Activated CD4-positive, CD25-positive, alpha-beta regulatory T cell treated with anti-CD3 and anti-CD28 coated beads, Interleukin-2, amount 50 U/mL, for 16 hours (primary cell): ENCODE measurements around the gene CKAP4.

Source experiments
- DNase-seq: peaks from one replicate; pipeline ENCODE4 v3.0.0-alpha.2; 2020; ENCODE audit warnings: low read depth, low spot score

The CKAP4 gene

GRCh38 chr12:106274575-106275121, 26.8 kb upstream of the CKAP4 start:
- DNase-seq = no peak

DNA sequence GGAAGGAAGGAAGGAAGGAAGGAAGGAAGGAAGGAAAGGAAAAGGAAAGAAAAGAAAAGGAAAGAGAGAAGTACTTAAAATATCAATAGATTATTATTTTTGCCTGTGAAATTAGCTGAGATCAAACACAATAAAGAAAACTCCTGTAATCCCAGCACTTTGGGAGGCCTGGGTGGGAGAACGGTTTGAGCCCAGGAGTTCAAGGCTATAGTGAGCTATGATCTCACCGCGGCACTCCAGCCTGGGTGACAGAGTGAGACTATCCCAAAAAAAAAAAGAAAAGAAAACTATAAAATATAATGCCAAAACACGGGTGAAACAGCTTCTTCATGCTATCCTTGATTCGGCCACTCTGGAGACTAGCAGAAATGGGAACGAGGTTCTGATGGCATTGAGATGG, 26.2 kb upstream of the CKAP4 start:
- DNase-seq = no peak

GRCh38 chr12:106273491-106273890, 25.7 kb upstream of the CKAP4 start:
- no peak for DNase-seq

DNA sequence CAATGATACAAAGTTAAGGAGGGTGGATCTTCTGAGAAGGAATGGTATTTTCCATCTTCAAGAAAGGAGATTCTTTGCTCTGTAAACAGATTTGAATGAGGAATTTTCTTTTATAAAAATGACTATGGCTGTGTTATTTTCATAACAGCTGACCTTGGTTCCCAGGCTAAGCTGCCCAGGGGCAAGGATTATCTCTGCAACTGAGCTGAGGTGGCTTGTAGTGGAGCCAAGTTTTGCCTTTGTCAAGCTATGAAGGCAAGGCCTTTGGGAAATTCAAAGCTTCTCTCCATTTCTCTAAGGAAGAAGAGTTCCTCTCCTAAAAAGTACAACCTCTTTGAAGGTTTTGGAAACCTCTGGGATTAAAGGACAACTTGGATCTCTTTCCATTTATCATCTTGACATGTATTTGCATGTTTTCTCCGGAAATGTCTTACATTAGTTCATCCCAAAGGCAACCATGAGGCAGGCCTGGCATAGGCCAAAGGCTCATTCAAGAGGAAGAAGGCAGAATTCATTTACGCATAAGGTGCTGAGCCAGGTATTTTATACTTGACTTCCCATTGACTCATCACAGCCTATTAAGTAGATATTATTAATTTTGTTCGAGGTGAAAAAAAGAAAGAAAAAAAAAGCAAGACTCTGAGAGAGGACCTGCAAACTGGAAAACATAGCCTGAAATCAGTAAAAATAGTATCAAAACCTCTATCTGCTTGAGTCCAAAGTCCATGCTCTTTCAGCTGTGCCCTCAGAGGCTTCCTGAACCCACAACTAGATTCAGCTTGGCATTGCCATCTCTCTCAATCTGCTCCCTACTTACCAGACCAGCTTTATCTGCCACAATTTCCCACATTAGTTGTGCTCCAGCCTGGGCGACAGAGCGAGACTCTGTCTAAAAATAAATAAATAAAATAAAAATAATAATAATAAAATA, 24.0 kb upstream of the CKAP4 start:
- DNase-seq = no peak

GRCh38 chr12:106269150-106269771, 21.4 kb upstream of the CKAP4 start:
- no peak for DNase-seq

DNA sequence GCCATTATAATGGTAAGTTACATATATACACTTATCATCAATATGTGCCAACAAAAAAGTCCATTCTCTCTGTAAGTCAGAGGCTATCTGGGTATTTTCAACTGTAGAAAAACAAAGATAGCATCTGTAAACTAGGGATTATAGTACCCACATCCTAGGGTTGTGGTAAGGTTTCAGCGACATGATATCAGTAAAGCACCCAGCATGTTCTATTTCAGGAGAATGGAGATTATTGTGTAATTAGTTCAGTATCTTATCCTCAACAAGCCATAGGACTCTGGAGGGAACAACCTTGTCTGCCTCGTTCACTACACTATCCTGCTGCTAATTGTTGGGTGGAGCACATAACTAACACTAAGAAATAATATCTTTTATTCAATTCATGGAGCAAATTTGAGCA, 19.7 kb upstream of the CKAP4 start:
- DNase-seq = no peak

DNA sequence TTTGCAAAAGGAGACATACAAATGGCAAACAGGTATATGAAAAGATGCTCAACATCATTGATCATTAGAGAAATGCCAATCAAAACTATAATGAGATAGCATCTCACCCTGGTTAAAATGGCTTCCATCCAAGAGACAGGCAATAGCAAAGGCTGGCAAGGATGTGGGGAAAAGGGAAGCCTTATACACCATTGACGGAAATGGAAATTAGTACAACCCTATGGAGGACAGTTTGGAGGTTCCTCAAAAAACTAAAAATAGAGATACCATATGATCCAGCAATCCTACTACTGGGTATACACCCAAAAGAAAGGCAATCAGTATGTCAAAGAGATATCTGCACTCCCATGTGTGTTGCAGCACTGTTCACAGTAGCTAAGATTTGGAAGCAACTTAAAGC, 17.3 kb upstream of the CKAP4 start:
- no peak for DNase-seq

- DNase-seq = no peak
These were observed 11.1 kb upstream of the CKAP4 start for GRCh38 chr12:106258935-106259334.

GRCh38 chr12:106258226-106258625, 10.4 kb upstream of the CKAP4 start:
- no peak for DNase-seq

DNA sequence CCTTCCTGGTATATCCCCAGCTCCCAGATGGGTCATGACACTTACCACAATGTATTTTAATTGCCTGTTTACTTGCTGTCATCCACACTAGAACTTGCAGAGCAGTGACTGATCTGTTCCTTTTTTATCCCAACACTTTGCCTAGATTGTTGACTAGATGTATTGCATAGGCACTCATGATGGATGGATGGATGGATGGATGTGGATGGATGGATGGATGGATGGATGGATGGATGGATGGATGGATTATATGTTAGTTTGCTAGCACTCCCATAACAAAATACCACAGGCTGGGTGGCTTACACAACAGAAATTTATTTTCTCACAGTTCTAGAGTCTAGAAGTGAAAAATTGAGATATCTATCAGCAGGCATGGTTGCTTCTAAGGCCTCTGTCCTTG, 8.7 kb upstream of the CKAP4 start:
- no peak for DNase-seq

GRCh38 chr12:106255952-106256351, 8.1 kb upstream of the CKAP4 start:
- no peak for DNase-seq

DNA sequence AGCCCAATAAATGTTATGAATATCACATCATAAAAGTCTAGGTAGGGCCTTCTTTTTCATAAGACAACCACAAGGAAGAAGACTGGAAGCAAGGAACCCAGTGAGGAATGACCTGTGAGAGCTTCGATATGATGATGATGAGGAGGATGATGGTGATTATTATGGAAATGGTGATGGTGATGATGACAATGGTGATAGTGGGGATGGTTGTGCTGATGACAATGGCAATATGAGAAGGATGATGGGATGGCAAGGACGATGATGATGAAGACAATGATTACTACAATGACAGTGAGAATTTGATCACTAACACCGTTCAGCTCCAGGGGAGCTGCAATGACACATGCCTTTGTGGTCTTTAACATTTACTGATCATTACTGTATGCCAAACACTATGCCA, 7.7 kb upstream of the CKAP4 start:
- no peak for DNase-seq

DNA sequence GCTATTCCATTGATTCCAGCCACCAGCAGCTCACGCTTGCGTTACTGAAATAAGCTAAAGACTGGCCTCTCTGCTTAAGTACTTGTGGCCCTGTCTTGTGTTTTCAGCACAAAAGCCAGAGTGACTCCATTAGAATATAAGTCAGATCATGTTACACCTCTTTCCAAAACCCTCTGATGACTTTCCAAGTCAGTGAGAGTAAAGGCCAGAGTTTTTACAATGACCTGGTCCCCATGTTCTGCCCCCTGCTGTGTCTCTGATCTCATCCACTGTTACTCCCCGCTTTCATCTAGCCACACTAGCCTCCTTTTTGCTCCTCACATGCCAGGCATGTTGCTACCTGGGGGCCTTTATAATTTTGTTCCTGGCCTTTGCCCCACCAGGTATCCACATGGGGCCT, 6.9 kb upstream of the CKAP4 start:
- DNase-seq = no peak

DNA sequence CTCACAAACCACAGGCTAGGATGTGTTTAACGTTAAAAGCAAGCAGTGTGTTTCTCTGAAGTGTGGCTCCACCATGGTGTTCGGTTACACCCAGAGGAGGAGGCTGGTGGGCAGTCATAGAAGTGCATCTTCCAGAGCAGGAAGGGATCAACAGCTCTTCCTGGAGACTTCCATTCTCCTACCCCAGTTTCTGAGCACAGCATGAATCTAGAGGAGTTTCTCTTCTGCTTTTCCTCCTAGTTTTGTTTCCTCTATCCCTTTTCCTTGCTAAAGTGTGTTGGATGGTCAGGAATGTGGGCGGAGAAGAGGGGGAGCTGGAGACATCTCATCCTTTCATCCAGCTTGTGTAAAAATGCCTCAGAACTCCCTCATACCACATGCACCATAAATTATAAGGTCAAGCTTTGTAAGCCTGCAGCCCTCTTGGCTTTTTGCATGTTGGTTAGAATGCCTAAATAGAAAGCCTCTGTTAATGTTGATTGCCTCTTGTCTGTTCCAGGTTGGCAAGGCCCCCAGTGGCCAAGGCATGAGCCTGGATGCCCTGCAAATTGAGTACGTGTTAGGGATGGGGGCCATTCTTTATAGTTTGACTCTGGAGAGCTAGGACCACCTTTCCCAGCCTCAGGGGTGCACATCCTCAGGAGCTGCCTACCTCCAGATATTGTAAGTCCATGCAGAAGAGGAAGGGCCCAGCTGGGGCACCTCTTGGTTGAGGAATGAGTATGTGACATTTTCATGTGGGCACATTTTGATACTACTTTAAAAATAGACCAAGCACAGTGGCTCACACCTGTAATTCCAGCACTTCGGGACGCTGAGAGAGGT, 4.0 kb upstream of the CKAP4 start:
- DNase-seq = no peak

DNA sequence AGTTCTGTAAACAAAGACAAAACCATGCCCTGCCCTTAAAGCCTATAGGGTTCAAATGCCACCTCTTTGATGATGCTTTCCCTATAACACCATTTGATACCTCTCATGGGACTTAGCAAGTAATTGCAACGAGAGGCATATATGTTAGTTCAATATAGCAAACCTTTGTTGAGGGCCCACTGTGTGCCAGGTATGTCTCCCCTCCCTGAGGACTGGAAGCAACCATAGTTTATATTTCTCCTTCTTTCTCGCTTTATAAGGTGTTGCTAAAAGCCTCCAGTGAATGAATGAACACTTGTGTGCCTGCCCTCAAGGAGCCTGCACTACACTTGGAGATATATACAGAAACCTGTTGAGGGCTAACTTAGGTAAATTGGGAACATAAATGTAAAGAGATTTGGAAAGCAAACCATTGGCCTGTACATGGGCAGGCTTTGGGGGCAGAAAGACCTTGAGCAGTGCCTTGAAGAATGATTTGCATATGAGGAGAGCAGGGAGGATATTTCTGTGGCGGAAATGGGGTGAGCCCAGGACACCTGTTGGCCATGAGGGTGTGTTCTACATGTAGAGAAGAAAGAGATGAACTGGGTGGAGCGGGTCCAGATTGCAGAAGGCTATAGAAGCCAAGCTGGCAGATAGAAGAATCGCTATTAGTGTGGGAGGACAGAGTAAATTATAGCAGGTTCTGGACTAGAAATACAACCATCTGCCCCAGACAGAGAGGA, 1.8 kb upstream of the CKAP4 start:
- no peak for DNase-seq

DNA sequence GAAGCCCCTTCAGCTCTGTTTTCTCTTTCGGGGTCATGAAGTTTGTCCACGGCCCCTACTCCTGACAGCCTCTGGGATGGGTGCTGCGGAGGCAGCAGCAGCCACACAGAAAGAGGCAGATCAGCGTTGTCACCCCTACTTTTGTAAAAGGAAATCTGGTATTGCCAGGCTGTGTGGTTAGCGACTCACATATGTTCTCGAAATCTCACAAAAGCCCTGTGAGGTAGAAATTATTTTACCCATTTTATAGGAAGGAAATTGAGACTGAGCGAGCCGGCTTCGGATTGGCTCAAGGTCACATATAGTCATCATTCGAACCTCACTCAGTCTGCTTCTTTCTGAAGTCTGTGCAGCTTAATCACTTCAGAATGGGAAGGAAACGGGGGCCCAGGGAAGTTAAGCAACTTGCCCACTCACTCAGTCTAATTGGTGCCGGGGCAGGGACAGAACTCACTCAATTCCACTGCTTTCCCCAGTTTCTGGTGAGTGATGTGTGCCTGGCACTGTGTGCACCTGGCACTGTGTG, 1.1 kb upstream of the CKAP4 start:
- no peak for DNase-seq

DNA sequence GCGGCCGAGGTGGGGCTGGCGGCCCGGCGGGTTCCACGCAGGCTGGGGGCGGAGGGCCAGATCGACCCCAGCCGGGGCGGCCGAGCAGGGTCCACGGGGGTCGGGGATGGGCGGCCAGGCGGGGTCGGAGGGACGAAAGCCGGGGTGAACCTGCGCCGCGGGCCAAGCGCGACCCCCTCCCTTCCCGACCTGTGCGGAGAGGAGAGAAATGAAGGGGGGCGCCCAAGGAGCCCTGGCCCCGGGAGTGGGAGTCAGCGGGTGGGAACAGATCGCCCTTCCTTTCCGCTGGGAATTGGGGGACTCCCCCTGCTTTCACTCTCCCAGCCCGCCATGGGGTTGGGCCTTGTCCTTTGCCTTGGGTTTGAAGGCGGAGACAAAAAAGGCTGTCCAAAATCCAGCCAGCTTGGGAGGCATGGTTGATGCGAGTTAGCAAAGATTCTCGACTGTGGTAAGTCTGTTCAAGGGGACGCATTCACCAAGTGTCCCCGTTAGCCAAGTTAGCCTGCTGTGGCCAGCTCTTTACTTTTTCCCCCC, 559 bp upstream of the CKAP4 start:
- no peak for DNase-seq

DNA sequence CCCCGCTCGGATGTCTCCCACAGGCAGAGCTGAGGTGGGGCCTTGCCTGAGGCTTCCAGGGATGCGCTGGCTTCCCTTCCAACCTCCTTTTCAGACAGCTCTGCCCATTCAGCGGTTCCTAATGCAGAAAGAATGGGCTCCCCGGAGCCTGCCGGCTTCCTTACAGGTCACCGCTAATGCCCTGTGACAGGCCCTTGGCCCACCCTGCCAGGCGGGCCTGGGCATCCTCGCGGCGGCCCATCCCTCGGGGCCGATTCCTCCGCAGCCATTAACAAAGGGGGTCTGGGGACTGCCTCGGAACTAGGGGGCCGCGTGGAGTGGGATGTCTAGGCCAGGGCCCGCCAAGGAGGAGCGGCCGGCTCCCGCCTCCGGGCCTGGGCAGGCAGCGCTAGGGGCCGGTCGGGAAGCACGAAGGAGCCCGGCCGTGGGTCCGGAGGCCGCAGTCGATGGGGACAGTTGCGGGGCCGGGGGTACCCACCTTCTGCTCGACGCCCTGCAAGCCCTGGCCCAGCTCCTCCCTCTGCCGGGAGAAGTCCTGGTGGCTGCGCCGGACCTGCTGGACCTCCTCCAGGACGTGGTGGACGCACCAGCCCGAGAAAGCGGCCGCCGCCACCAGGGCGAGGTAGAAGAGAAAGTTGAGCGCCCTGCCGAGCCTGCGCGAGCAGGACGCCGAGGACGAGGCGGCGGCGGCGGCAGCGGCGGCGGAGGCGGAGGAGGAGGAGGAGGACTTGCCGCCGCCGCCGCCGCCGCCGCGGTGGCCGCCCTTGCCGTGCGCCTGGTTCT, 738 bp downstream of the CKAP4 start:
- DNase-seq = no peak

DNA sequence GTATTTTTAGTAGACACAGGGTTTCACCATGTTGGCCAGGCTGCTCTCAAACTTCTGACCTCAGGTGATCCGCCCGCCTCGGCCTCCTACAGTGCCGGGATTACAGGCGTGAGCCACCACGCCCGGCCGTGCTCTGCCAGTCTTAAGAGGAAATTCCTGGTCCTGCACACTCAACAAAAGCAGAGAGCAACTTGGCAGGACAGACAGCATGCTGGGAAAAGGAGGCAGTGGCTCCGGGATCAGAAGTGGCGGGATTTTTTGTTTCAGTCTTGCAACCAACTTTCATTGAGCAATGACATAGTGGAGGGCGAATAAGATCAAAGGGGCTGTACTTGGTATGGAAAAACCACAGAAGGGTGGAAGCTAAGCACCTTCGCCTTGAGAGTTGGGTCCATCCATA, 2.1 kb downstream of the CKAP4 start:
- no peak for DNase-seq

GRCh38 chr12:106243620-106244019, 4.2 kb downstream of the CKAP4 start:
- no peak for DNase-seq
